Measurements from ENCODE around the gene EEF1AKMT3. TPM values are rescaled to one million over a fixed set of nuclear protein-coding genes. Genes with fewer than 3 reads are reported as not detected.

The EEF1AKMT3 gene
- total and polyA plus RNA-seq, 7 donors: 1.6 to 11.9 (median 9.0) TPM

GRCh38 chr12:57825451-57825850 lies 53.0 kb downstream of the EEF1AKMT3 start:
- TF ChIP-seq POLR2AphosphoS5 (IDR thresholded peaks at IDR 0.05): no peak
- no peak for TF ChIP-seq EP300 (IDR thresholded peaks at IDR 0.05)
- TF ChIP-seq POLR2A (IDR thresholded peaks at IDR 0.05): no peak
- TF ChIP-seq CTCF (IDR thresholded peaks at IDR 0.05): no peak
- Histone ChIP-seq H3K4me3 (no peak overlapping the region), H3K27me3 (no peaks in the 10 kb centered on the region), H3K27ac (no peak overlapping the region), H3K4me1 (peaks cover 0 to 42% (median 29%) of the 10 kb centered on the region in 4 donors), H3K36me3 (peaks cover 61 to 91% (median 85%) of the 10 kb centered on the region in 4 donors), H3K9me3 (no peaks in the 10 kb centered on the region)
- DNase-seq: no peak
- WGBS, 2 donors: 94 to 97% methylated on average over 2 of the region's 2 CpGs
- intact Hi-C loops (cut with DNase I): no loop called here

- intact Hi-C loops (cut with DNase I): no loop called here
- no peak for DNase-seq
- TF ChIP-seq POLR2AphosphoS5 (IDR thresholded peaks at IDR 0.05) (no peak), POLR2A (IDR thresholded peaks at IDR 0.05) (no peak), EP300 (IDR thresholded peaks at IDR 0.05) (no peak), CTCF (IDR thresholded peaks at IDR 0.05) (no peak)
- 87 to 93% methylated on average over 2 of the region's 2 CpGs for WGBS, 2 donors
- Histone ChIP-seq H3K9me3 (no peaks in the 10 kb centered on the region), H3K27me3 (no peaks in the 10 kb centered on the region), H3K36me3 (peaks cover 61 to 81% (median 77%) of the 10 kb centered on the region in 4 donors), H3K4me3 (no peak overlapping the region), H3K4me1 (peaks cover 0 to 48% (median 37%) of the 10 kb centered on the region in 4 donors), H3K27ac (peak overlapping the region in 2 of 4 donors; percentile 4 to 53)
These were observed 54.0 kb downstream of the EEF1AKMT3 start for GRCh38 chr12:57826400-57826799.

GRCh38 chr12:57826966-57827365 lies 54.6 kb downstream of the EEF1AKMT3 start:
- Histone ChIP-seq H3K27ac (peak overlapping the region in 3 of 4 donors; percentile 7 to 53 (median 15)), H3K27me3 (no peaks in the 10 kb centered on the region), H3K9me3 (no peaks in the 10 kb centered on the region), H3K36me3 (peaks cover 60 to 75% (median 71%) of the 10 kb centered on the region in 4 donors), H3K4me3 (no peak overlapping the region), H3K4me1 (peaks cover 0 to 54% (median 42%) of the 10 kb centered on the region in 4 donors)
- no peak for DNase-seq
- TF ChIP-seq EP300 (IDR thresholded peaks at IDR 0.05) (no peak), CTCF (IDR thresholded peaks at IDR 0.05) (no peak)
- intact Hi-C loops (cut with DNase I): no loop called here
- 67 to 91% methylated on average over 1 of the region's 1 CpG for WGBS, 2 donors

- Histone ChIP-seq H3K27ac (peak overlapping the region; percentile 57 to 100 (median 84)), H3K9me3 (no peaks in the 10 kb centered on the region), H3K4me1 (peaks cover 0 to 68% (median 61%) of the 10 kb centered on the region in 4 donors), H3K27me3 (no peaks in the 10 kb centered on the region), H3K36me3 (peaks cover 38 to 53% (median 50%) of the 10 kb centered on the region in 4 donors), H3K4me3 (no peak overlapping the region)
- TF ChIP-seq POLR2A (IDR thresholded peaks at IDR 0.05) (no peak), EP300 (IDR thresholded peaks at IDR 0.05) (no peak), CTCF (IDR thresholded peaks at IDR 0.05) (no peak), POLR2AphosphoS5 (IDR thresholded peaks at IDR 0.05) (no peak)
- intact Hi-C loops (cut with DNase I): loop anchor here (2.0 kb wide), 1 partner anchor 26 kb away; no protein-coding TSS in a partner anchor
- no peak for DNase-seq
- 75 to 78% methylated on average over 10 of the region's 10 CpGs for WGBS, 2 donors
These were observed 56.8 kb downstream of the EEF1AKMT3 start for GRCh38 chr12:57829025-57829777.

Measured in sigmoid colon (tissue), 7 donors.